Esophagus muscularis mucosa (tissue), 3 donors: ENCODE measurements around the gene CEP19.

Experiments used
- POLR2A ChIP-seq: fragments of 450-650 bp; IDR thresholded peaks from one replicate; pipeline ENCODE4 v1.6.1; 2017; ENCODE audit warnings: antibody characterized with exemption, moderate library complexity, mild to moderate bottlenecking, low read depth
- POLR2AphosphoS5 ChIP-seq, 2 donors: sonication (generic); formaldehyde crosslinking; IDR thresholded peaks; one replicate each; pipeline ENCODE4 v1.6.1; 2017; ENCODE audit warnings: antibody characterized with exemption in 2 of 2
- TF ChIP-seq, protein P1 (sequence below), 3 experiments: fragments of 200-600 bp in 2 of 3; fragments of 450-650 bp in 1 of 3; sonication (generic) in 2 of 3; IDR thresholded peaks; one replicate each; pipeline ENCODE4 v1.5.1; 2017 to 2019; ENCODE audit warnings: antibody characterized with exemption in 3 of 3, mild to moderate bottlenecking in 2 of 3, moderate library complexity in 1 of 3

GRCh38 chr3:196677931-196678330 lies 34.1 kb downstream of the CEP19 start:
- TF ChIP-seq, protein P1, sequence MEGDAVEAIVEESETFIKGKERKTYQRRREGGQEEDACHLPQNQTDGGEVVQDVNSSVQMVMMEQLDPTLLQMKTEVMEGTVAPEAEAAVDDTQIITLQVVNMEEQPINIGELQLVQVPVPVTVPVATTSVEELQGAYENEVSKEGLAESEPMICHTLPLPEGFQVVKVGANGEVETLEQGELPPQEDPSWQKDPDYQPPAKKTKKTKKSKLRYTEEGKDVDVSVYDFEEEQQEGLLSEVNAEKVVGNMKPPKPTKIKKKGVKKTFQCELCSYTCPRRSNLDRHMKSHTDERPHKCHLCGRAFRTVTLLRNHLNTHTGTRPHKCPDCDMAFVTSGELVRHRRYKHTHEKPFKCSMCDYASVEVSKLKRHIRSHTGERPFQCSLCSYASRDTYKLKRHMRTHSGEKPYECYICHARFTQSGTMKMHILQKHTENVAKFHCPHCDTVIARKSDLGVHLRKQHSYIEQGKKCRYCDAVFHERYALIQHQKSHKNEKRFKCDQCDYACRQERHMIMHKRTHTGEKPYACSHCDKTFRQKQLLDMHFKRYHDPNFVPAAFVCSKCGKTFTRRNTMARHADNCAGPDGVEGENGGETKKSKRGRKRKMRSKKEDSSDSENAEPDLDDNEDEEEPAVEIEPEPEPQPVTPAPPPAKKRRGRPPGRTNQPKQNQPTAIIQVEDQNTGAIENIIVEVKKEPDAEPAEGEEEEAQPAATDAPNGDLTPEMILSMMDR (IDR thresholded peaks at IDR 0.05): no peak
- no peak for TF ChIP-seq POLR2A
- TF ChIP-seq POLR2AphosphoS5 (IDR thresholded peaks at IDR 0.05): no peak
